ENCODE data around the gene EXOC3.

Gene EXOC3

GRCh38 chr5:403995-404394, 39.0 kb upstream of the EXOC3 start:
- Histone ChIP-seq H3K4me2 (ENCODE audit: low read length) (no peak overlapping the region), H4K20me1 (ENCODE audit: insufficient read depth, low read length) (no peaks in the 10 kb centered on the region), H3K9me3 (ENCODE audit: low read length) (no peaks in the 10 kb centered on the region), H3K9ac (ENCODE audit: low read length) (no peak overlapping the region), H3K4me1 (ENCODE audit: insufficient read depth, low read length, severe bottlenecking) (peaks cover 43% of the 10 kb centered on the region), H3K4me3 (ENCODE audit: low read depth, low read length, poor library complexity, severe bottlenecking) (no peak overlapping the region), H3K79me2 (ENCODE audit: insufficient read depth, low read length) (no peaks in the 10 kb centered on the region), H3K36me3 (ENCODE audit: insufficient read depth, low read length) (peaks cover 6% of the 10 kb centered on the region; the same call in 1 of the 2 replicates), H2AFZ (ENCODE audit: low read length) (no peak overlapping the region), H3K27me3 (ENCODE audit: insufficient read depth, low read length) (no peaks in the 10 kb centered on the region), H3K27ac (ENCODE audit: low read depth, low read length, poor library complexity, severe bottlenecking) (peak overlapping the region; percentile 0), H3K9me2 (ENCODE audit: low read depth, low read length) (no peaks in the 10 kb centered on the region), H3F3A (ENCODE audit: insufficient read depth, low read length) (no peaks in the 10 kb centered on the region)
- TF ChIP-seq EZH2 (IDR thresholded peaks at IDR 0.05; ENCODE audit: borderline replicate concordance, low read length) (no peak), CTCF (IDR thresholded peaks at IDR 0.05; ENCODE audit: low read length) (no peak)

GRCh38 chr5:404666-405241, 38.2 kb upstream of the EXOC3 start:
- no peak overlapping the region for H3K4me2 ChIP-seq (ENCODE audit: low read length)
- no peaks in the 10 kb centered on the region for H3K9me2 ChIP-seq (ENCODE audit: low read depth, low read length)
- no peaks in the 10 kb centered on the region for H3K9me3 ChIP-seq (ENCODE audit: low read length)
- no peak overlapping the region for H2AFZ ChIP-seq (ENCODE audit: low read length)
- peaks cover 36% of the 10 kb centered on the region for H3K4me1 ChIP-seq (ENCODE audit: insufficient read depth, low read length, severe bottlenecking)
- no peaks in the 10 kb centered on the region for H3K79me2 ChIP-seq (ENCODE audit: insufficient read depth, low read length)
- H3K27ac ChIP-seq (ENCODE audit: low read depth, low read length, poor library complexity, severe bottlenecking) = no peak overlapping the region
- TF ChIP-seq EZH2 (IDR thresholded peaks at IDR 0.05; ENCODE audit: borderline replicate concordance, low read length) (no peak), CTCF (IDR thresholded peaks at IDR 0.05; ENCODE audit: low read length) (no peak)
- H3K36me3 ChIP-seq (ENCODE audit: insufficient read depth, low read length) = peaks cover 6% of the 10 kb centered on the region; the same call in 1 of the 2 replicates
- H3F3A ChIP-seq (ENCODE audit: insufficient read depth, low read length) = no peaks in the 10 kb centered on the region
- no peak overlapping the region for H3K4me3 ChIP-seq (ENCODE audit: low read depth, low read length, poor library complexity, severe bottlenecking)
- H3K27me3 ChIP-seq (ENCODE audit: insufficient read depth, low read length) = no peaks in the 10 kb centered on the region
- H4K20me1 ChIP-seq (ENCODE audit: insufficient read depth, low read length) = no peaks in the 10 kb centered on the region
- H3K9ac ChIP-seq (ENCODE audit: low read length) = no peak overlapping the region

GRCh38 chr5:405421-405820, 37.6 kb upstream of the EXOC3 start:
- H3K9me3 ChIP-seq (ENCODE audit: low read length) = no peaks in the 10 kb centered on the region
- peaks cover 6% of the 10 kb centered on the region; the same call in 1 of the 2 replicates for H3K36me3 ChIP-seq (ENCODE audit: insufficient read depth, low read length)
- peaks cover 29% of the 10 kb centered on the region for H3K4me1 ChIP-seq (ENCODE audit: insufficient read depth, low read length, severe bottlenecking)
- no peaks in the 10 kb centered on the region for H3K9me2 ChIP-seq (ENCODE audit: low read depth, low read length)
- H3F3A ChIP-seq (ENCODE audit: insufficient read depth, low read length) = no peaks in the 10 kb centered on the region
- no peak overlapping the region for H3K27ac ChIP-seq (ENCODE audit: low read depth, low read length, poor library complexity, severe bottlenecking)
- H3K9ac ChIP-seq (ENCODE audit: low read length) = no peak overlapping the region
- no peak overlapping the region for H2AFZ ChIP-seq (ENCODE audit: low read length)
- no peak overlapping the region for H3K4me3 ChIP-seq (ENCODE audit: low read depth, low read length, poor library complexity, severe bottlenecking)
- TF ChIP-seq EZH2 (IDR thresholded peaks at IDR 0.05; ENCODE audit: borderline replicate concordance, low read length) = no peak
- no peak for TF ChIP-seq CTCF (IDR thresholded peaks at IDR 0.05; ENCODE audit: low read length)
- no peaks in the 10 kb centered on the region for H3K27me3 ChIP-seq (ENCODE audit: insufficient read depth, low read length)
- H4K20me1 ChIP-seq (ENCODE audit: insufficient read depth, low read length) = no peaks in the 10 kb centered on the region
- no peaks in the 10 kb centered on the region for H3K79me2 ChIP-seq (ENCODE audit: insufficient read depth, low read length)
- H3K4me2 ChIP-seq (ENCODE audit: low read length) = no peak overlapping the region

All from OCI-LY1 (cell line).